ENCODE data around the gene KEL.

The KEL gene

DNA sequence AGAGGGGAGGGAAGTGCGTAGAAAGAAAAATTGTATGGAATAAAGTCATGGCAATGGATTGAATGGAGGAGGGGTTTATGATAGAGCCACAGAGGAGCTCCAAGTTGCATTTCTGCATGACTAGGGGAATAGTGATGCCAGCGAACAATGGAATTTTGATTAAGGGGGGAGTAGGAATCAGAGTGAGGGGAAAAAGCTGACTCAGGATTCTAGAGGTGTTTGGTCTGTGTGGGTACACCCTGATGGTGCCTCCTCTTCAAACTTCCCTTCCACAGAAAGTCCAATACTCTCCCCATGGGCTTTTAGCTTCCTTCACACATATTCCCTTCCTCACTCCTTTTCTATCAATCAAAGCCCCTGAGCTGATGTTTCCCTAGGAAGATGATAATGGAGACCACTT, 1.8 kb upstream of the KEL start:
- no peak for TF ChIP-seq CTCF (IDR thresholded peaks at IDR 0.05; ENCODE audit: extremely low read depth, insufficient read depth, missing control alignments)
- DNase-seq (ENCODE audit: low spot score), result no peak
- in situ Hi-C loops (cut with MboI; ENCODE audit: low pct_unique_long_range_greater_than_20kb, low sequenced_read_pairs, unreplicated experiment), result no loop called here

DNA sequence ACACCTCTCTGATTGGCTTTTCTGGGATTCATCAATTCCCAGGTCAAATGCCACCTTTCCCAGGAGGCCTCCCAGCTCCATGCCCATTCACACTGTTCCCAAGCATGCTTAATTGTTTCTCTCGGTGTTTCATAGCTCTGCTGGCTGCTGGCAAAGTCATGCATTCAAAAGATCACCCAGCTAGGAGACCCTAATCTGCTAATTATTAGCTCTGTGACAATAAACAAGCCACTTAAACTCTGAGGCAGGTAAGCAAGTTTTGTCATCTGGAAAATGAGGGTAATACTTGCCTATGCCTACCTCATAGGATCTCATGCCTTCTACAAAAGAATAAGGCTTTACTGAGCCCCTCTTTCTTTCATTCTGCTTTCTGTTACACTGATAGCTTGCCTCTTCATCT, 828 bp upstream of the KEL start:
- no peak for TF ChIP-seq CTCF (IDR thresholded peaks at IDR 0.05; ENCODE audit: extremely low read depth, insufficient read depth, missing control alignments)
- no peak for DNase-seq (ENCODE audit: low spot score)
- in situ Hi-C loops (cut with MboI; ENCODE audit: low pct_unique_long_range_greater_than_20kb, low sequenced_read_pairs, unreplicated experiment), result no loop called here

- DNase-seq (ENCODE audit: low spot score), result no peak
- no peak for TF ChIP-seq CTCF (IDR thresholded peaks at IDR 0.05; ENCODE audit: extremely low read depth, insufficient read depth, missing control alignments)
- in situ Hi-C loops (cut with MboI; ENCODE audit: low pct_unique_long_range_greater_than_20kb, low sequenced_read_pairs, unreplicated experiment), result no loop called here
Observed at GRCh38 chr7:142961595-142961972, 579 bp downstream of the KEL start.

DNA sequence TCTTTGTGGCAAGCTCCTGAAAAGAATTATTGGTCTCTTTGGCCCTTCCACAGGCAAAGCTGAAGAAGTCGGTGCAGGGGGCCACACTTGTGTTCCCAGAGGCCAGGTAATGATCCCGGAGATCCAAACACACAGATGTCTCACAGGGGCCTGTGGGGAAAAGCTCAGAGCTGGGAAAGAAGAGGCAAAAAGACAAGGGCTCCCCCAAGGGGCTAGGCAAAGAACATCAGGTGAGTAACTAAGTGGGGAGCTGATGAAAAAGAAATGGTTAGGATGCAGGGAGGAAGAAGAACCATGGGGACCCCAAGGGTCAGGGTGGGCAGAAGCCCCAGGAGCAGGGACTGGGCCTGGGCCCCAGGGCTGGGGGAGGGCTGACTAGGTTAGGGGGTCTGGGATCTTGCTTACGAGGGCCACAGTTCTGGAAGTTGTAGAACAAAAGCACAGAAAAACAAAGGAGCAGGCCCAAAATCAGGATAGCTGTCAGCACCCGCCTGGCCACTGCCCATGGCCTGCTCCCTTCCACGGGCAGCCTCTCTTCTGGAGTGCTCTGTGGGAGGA, 1.1 kb downstream of the KEL start:
- no peak for DNase-seq (ENCODE audit: low spot score)
- in situ Hi-C loops (cut with MboI; ENCODE audit: low pct_unique_long_range_greater_than_20kb, low sequenced_read_pairs, unreplicated experiment), result no loop called here
- TF ChIP-seq CTCF (IDR thresholded peaks at IDR 0.05; ENCODE audit: extremely low read depth, insufficient read depth, missing control alignments), result peak; percentile 25

DNA sequence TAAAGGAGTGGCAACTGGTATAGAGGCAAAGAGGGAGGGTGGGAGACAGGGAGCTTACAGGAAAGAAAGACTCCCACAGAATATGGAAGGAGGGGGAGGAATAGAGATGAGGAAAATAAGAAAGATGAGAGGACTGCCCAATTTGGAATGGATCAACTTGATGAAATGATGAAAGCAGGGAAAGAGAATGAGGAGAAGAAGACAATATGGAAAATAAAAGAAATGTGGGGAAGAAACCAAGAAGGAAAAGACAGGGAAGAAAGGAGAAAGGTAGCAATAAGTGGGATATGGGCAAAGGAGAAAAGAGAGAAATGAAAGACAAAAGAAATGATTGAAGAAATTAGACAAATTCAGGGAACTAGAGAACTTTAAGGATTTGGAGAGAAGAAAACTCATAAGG, 3.0 kb downstream of the KEL start:
- in situ Hi-C loops (cut with MboI; ENCODE audit: low pct_unique_long_range_greater_than_20kb, low sequenced_read_pairs, unreplicated experiment), result no loop called here
- TF ChIP-seq CTCF (IDR thresholded peaks at IDR 0.05; ENCODE audit: extremely low read depth, insufficient read depth, missing control alignments), result no peak
- DNase-seq (ENCODE audit: low spot score), result no peak

DNA sequence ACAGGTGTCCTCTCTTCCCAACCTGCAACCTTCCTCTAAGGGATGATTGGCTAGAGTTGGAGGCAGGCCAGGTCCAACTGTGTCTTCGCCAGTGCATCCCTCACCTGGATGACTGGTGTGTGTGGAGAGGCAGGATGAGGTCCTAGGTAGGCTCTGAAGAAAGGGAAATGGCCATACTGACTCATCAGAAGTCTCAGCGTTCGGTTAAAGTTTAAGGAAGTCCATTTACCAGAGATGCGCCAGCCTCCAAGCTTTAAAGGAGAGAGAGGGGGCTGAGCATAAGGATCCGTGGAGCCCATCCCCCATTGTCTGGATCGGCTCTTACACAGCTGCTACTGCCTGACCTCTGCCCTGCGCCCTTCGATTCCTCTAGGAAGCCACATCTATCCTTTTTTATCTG, 4.4 kb downstream of the KEL start:
- no peak for DNase-seq (ENCODE audit: low spot score)
- TF ChIP-seq CTCF (IDR thresholded peaks at IDR 0.05; ENCODE audit: extremely low read depth, insufficient read depth, missing control alignments), result no peak
- in situ Hi-C loops (cut with MboI; ENCODE audit: low pct_unique_long_range_greater_than_20kb, low sequenced_read_pairs, unreplicated experiment), result no loop called here

Measured in GM13977 (cell line).